Measurements from ENCODE around the gene RNGTT. TPM values are rescaled to one million over a fixed set of nuclear protein-coding genes. Genes with fewer than 3 reads are reported as not detected.
"Not testable (repeated sequence)": the region's sequence is repeated elsewhere in the genome, so short reads cannot be mapped to it uniquely, and the experiment has no call there.

RNGTT gene
- total and polyA plus RNA-seq, 10 of the 15 experiments (the other 5 are each of a cell fraction or from before 2014, with no cell fraction given): 7.7 to 30.4 (median 22.2) TPM

- no peak for TF ChIP-seq MTA2 (IDR thresholded peaks at IDR 0.05; ENCODE audit: low read depth)
- TF ChIP-seq KDM1A (IDR thresholded peaks at IDR 0.05; ENCODE audit: borderline replicate concordance): no peak
- no peak for TF ChIP-seq KAT2A (conservative IDR thresholded peaks at IDR 0.05; ENCODE audit: control insufficient read depth, low read depth, low read length)
- no peak for TF ChIP-seq POLR2AphosphoS5 (IDR thresholded peaks at IDR 0.05; ENCODE audit: low read length)
- no peak for TF ChIP-seq BCL3 (IDR thresholded peaks at IDR 0.05; ENCODE audit: borderline replicate concordance, insufficient read depth, low read depth, low read length, poor library complexity, severe bottlenecking)
- no peak for TF ChIP-seq NFYB (IDR thresholded peaks at IDR 0.05; ENCODE audit: insufficient read depth, low read depth, low read length)
- no peak for TF ChIP-seq SUPT20H (IDR thresholded peaks at IDR 0.05; ENCODE audit: borderline replicate concordance, control insufficient read depth, low read depth, low read length)
- no peak for TF ChIP-seq SMARCA5 (IDR thresholded peaks at IDR 0.05)
- TF ChIP-seq USF1 (IDR thresholded peaks at IDR 0.05; ENCODE audit: borderline replicate concordance, extremely low read length, insufficient read depth, low read depth, low read length): no peak
- TF ChIP-seq PAX5 (IDR thresholded peaks at IDR 0.05; ENCODE audit: borderline replicate concordance, low read depth, low read length): no peak
- no peak for TF ChIP-seq STAT1 (conservative IDR thresholded peaks at IDR 0.05)
- TF ChIP-seq GABPA (IDR thresholded peaks at IDR 0.05; ENCODE audit: low read depth): no peak
These were observed 234.7 kb downstream of the RNGTT start (continued) for GRCh38 chr6:88728756-88729155.

- H3K4me2 ChIP-seq (ENCODE audit: control insufficient read depth, insufficient read depth); H3K9ac ChIP-seq (ENCODE audit: control insufficient read depth, insufficient read depth, low read length); H3K36me3 ChIP-seq (ENCODE audit: control insufficient read depth in 2 of 2, insufficient read depth in 2 of 2, low read length in 1 of 2); FAIRE-seq; H3K9me3 ChIP-seq (replicated peaks; ENCODE audit: control insufficient read depth, insufficient read depth, low read length); H3K79me2 ChIP-seq (ENCODE audit: control insufficient read depth, insufficient read depth, low read length); RAD21 ChIA-PET (ENCODE audit: unreplicated experiment); H3K27me3 ChIP-seq (replicated peaks in 1 of 2; ENCODE audit: control insufficient read depth in 2 of 2, insufficient read depth in 2 of 2, low read length in 1 of 2); H3K4me3 ChIP-seq; DNase-seq (ENCODE audit: low read depth, low spot score); in situ Hi-C loops (cut with MboI); H3K27ac ChIP-seq (ENCODE audit: control insufficient read depth, insufficient read depth); H4K20me1 ChIP-seq (ENCODE audit: control insufficient read depth, insufficient read depth); CTCF ChIA-PET; ATAC-seq; H2AFZ ChIP-seq (ENCODE audit: control insufficient read depth, low read depth, low read length); BruUV-seq (replicated peaks); intact Hi-C loops (cut with micrococcal nuclease; ENCODE audit: unreplicated experiment); POLR2A ChIA-PET; H3K4me1 ChIP-seq (ENCODE audit: control insufficient read depth, insufficient read depth, low read length): not testable (repeated sequence)
- SMC1A ChIA-PET (ENCODE audit: uncharacterized antibody, unreplicated experiment): interaction anchor here (1.1 kb wide), 1 partner anchor 25 kb away, joined by 3 read pairs; no protein-coding TSS in a partner anchor
- 100% methylated on average over 1 of the region's 1 CpG for WGBS (ENCODE audit: insufficient coverage, insufficient replicate concordance, low lambda C conversion rate, missing lambda C conversion rate)
These were observed 237.0 kb downstream of the RNGTT start for GRCh38 chr6:88726409-88726808.
